ENCODE measurements around the gene DOCK4. TPM values are rescaled to one million over a fixed set of nuclear protein-coding genes. Genes with fewer than 3 reads are reported as not detected.

The DOCK4 gene
- total RNA-seq, 1 experiment from 2014 or later: 3.4 TPM

GRCh38 chr7:112185005-112185834, 21.0 kb downstream of the DOCK4 start:
- Mint-ChIP-seq H3K27me3 (ENCODE audit: unreplicated experiment) (peaks cover 9% of the 10 kb centered on the region), H3K9me3 (ENCODE audit: low read depth, unreplicated experiment) (no peaks in the 10 kb centered on the region), H3K4me3 (ENCODE audit: low read depth, unreplicated experiment) (no peak overlapping the region), H3K36me3 (ENCODE audit: insufficient read depth, unreplicated experiment) (no peaks in the 10 kb centered on the region), H3K4me1 (ENCODE audit: low read depth, unreplicated experiment) (no peaks in the 10 kb centered on the region), H3K27ac (ENCODE audit: unreplicated experiment) (no peak overlapping the region)
- no peak for TF ChIP-seq CTCF (IDR thresholded peaks at IDR 0.05; ENCODE audit: unreplicated experiment)
- intact Hi-C loops (cut with micrococcal nuclease; ENCODE audit: unreplicated experiment): no loop called here
- no TSS peak for BruUV-seq (replicated peaks)
- CTCF ChIA-PET: no interaction called here
- DNase-seq: no peak

GRCh38 chr7:112184455-112184854, 21.7 kb downstream of the DOCK4 start:
- Mint-ChIP-seq H3K9me3 (ENCODE audit: low read depth, unreplicated experiment) (no peaks in the 10 kb centered on the region), H3K27ac (ENCODE audit: unreplicated experiment) (no peak overlapping the region), H3K36me3 (ENCODE audit: insufficient read depth, unreplicated experiment) (no peaks in the 10 kb centered on the region), H3K4me3 (ENCODE audit: low read depth, unreplicated experiment) (no peak overlapping the region), H3K4me1 (ENCODE audit: low read depth, unreplicated experiment) (no peaks in the 10 kb centered on the region), H3K27me3 (ENCODE audit: unreplicated experiment) (peaks cover 9% of the 10 kb centered on the region)
- no peak for TF ChIP-seq CTCF (IDR thresholded peaks at IDR 0.05; ENCODE audit: unreplicated experiment)
- CTCF ChIA-PET: no interaction called here
- no peak for DNase-seq
- BruUV-seq (replicated peaks): no TSS peak
- intact Hi-C loops (cut with micrococcal nuclease; ENCODE audit: unreplicated experiment): no loop called here

GRCh38 chr7:112183266-112183665, 22.9 kb downstream of the DOCK4 start:
- no peaks in the 10 kb centered on the region for H3K36me3 Mint-ChIP-seq (ENCODE audit: insufficient read depth, unreplicated experiment)
- intact Hi-C loops (cut with micrococcal nuclease; ENCODE audit: unreplicated experiment): no loop called here
- TF ChIP-seq CTCF (IDR thresholded peaks at IDR 0.05; ENCODE audit: unreplicated experiment): no peak
- BruUV-seq (replicated peaks): no TSS peak
- no peak overlapping the region for H3K27ac Mint-ChIP-seq (ENCODE audit: unreplicated experiment)
- no peak for DNase-seq
- H3K27me3 Mint-ChIP-seq (ENCODE audit: unreplicated experiment): peaks cover 9% of the 10 kb centered on the region
- CTCF ChIA-PET: no interaction called here
- H3K4me3 Mint-ChIP-seq (ENCODE audit: low read depth, unreplicated experiment): no peak overlapping the region
- H3K9me3 Mint-ChIP-seq (ENCODE audit: low read depth, unreplicated experiment): no peaks in the 10 kb centered on the region
- H3K4me1 Mint-ChIP-seq (ENCODE audit: low read depth, unreplicated experiment): no peaks in the 10 kb centered on the region

- H3K36me3 Mint-ChIP-seq (ENCODE audit: insufficient read depth, unreplicated experiment): no peaks in the 10 kb centered on the region
- H3K4me3 Mint-ChIP-seq (ENCODE audit: low read depth, unreplicated experiment): no peak overlapping the region
- no peak for DNase-seq
- TF ChIP-seq CTCF (IDR thresholded peaks at IDR 0.05; ENCODE audit: unreplicated experiment): no peak
- no peaks in the 10 kb centered on the region for H3K4me1 Mint-ChIP-seq (ENCODE audit: low read depth, unreplicated experiment)
- H3K27me3 Mint-ChIP-seq (ENCODE audit: unreplicated experiment): peaks cover 9% of the 10 kb centered on the region
- CTCF ChIA-PET: no interaction called here
- intact Hi-C loops (cut with micrococcal nuclease; ENCODE audit: unreplicated experiment): no loop called here
- BruUV-seq (replicated peaks): no TSS peak
- H3K9me3 Mint-ChIP-seq (ENCODE audit: low read depth, unreplicated experiment): no peaks in the 10 kb centered on the region
- H3K27ac Mint-ChIP-seq (ENCODE audit: unreplicated experiment): no peak overlapping the region
Observed at GRCh38 chr7:112182749-112183148, 23.4 kb downstream of the DOCK4 start.

Measured in Calu3 (cell line).